Gastrocnemius medialis (tissue), 4 donors: ENCODE data around the gene TOPAZ1.

Experiments
- POLR2A ChIP-seq, 2 donors: fragments of 450-650 bp; IDR thresholded peaks; one replicate each; pipeline ENCODE4 v1.6.1; 2017; ENCODE audit warnings: antibody characterized with exemption in 2 of 2, mild to moderate bottlenecking in 2 of 2, moderate library complexity in 2 of 2
- TF ChIP-seq, protein P1 (sequence below), 5 experiments: fragments of 450-650 bp in 3 of 5; fragments of 200-600 bp in 2 of 5; sonication (generic) in 2 of 5; IDR thresholded peaks in 4 of 5; conservative IDR thresholded peaks in 1 of 5; 1 replicate in 4 of 5; 2 replicates in 1 of 5; pipeline ENCODE4 v1.5.1; 2016 to 2019; ENCODE audit warnings: antibody characterized with exemption in 5 of 5, mild to moderate bottlenecking in 3 of 5, moderate library complexity in 3 of 5

DNA sequence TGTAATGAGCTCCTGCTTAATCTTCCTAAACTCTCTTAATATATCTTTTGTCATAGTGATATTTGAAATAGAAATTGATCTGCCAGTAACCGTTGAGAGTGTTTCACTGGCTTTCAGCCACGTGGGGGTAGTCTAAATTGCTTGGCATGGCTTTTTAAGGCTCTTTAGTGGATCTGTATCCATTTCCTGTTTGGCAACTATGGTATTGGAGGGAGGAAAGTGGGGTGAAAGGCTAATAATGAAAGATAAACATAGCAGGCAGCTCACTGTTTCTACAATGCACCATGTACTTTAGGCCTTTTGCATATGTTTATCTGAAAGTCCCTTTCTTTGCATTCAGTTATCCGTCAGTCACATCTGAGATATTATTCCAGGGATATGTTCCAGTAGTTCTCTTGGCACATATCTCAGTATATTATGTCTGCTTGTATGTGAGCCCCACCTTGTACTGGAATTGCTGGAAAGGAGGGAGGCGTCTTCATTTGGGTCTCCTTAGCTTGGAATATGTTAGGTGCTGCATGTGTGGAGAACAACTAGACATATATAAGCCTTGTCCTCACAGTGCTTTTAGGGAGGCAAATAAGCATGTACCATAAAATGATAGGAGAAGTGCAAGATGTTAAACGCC, 10.8 kb downstream of the TOPAZ1 start:
- TF ChIP-seq, protein P1, sequence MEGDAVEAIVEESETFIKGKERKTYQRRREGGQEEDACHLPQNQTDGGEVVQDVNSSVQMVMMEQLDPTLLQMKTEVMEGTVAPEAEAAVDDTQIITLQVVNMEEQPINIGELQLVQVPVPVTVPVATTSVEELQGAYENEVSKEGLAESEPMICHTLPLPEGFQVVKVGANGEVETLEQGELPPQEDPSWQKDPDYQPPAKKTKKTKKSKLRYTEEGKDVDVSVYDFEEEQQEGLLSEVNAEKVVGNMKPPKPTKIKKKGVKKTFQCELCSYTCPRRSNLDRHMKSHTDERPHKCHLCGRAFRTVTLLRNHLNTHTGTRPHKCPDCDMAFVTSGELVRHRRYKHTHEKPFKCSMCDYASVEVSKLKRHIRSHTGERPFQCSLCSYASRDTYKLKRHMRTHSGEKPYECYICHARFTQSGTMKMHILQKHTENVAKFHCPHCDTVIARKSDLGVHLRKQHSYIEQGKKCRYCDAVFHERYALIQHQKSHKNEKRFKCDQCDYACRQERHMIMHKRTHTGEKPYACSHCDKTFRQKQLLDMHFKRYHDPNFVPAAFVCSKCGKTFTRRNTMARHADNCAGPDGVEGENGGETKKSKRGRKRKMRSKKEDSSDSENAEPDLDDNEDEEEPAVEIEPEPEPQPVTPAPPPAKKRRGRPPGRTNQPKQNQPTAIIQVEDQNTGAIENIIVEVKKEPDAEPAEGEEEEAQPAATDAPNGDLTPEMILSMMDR (IDR thresholded peaks at IDR 0.05 in 4 of 5, conservative IDR thresholded peaks at IDR 0.05 in 1 of 5): no peak
- no peak for TF ChIP-seq POLR2A (IDR thresholded peaks at IDR 0.05)
